GM12874 (cell line): ENCODE results near the gene SYS1.

Experiments
- TF ChIP-seq, protein P1 (sequence below): IDR thresholded peaks from 2 replicates; pipeline ENCODE4 v1.5.1; 2011; ENCODE audit warnings: low read depth, mild to moderate bottlenecking, control low read depth, low read length, moderate library complexity; ENCODE audit not compliant: insufficient read depth

SYS1 gene

DNA sequence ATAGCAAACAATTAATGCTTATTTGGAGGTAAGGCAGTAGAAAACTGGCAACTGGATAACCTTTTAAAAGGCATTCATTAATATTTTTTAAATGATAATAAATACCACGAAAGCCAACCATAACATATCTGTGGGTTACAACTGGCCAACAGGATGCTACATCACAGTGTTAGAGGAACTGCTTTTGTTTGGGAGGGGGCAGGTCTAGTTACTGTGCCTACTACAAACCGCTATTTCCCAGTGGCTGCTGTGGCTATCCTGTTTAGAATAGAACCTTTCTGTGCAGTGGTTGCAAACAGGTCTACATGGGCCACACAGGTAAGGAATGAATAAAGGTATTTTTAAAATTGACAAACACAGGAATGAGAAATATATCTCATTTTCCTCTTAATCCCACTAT lies 54.0 kb downstream of the SYS1 start:
- TF ChIP-seq, protein P1, sequence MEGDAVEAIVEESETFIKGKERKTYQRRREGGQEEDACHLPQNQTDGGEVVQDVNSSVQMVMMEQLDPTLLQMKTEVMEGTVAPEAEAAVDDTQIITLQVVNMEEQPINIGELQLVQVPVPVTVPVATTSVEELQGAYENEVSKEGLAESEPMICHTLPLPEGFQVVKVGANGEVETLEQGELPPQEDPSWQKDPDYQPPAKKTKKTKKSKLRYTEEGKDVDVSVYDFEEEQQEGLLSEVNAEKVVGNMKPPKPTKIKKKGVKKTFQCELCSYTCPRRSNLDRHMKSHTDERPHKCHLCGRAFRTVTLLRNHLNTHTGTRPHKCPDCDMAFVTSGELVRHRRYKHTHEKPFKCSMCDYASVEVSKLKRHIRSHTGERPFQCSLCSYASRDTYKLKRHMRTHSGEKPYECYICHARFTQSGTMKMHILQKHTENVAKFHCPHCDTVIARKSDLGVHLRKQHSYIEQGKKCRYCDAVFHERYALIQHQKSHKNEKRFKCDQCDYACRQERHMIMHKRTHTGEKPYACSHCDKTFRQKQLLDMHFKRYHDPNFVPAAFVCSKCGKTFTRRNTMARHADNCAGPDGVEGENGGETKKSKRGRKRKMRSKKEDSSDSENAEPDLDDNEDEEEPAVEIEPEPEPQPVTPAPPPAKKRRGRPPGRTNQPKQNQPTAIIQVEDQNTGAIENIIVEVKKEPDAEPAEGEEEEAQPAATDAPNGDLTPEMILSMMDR: no peak
